Stimulated activated CD8-positive, alpha-beta memory T cell treated with anti-CD3 and anti-CD28 coated beads, Interleukin-12 subunit alpha, Interleukin-12 subunit beta, amount 100 ng/mL, for 4 hours (primary cell): ENCODE measurements around the gene MAB21L4.

Experiments used
- DNase-seq: peaks from one replicate; pipeline ENCODE4 v3.0.0-alpha.2; 2020; ENCODE audit warnings: low read depth

The MAB21L4 gene

DNA sequence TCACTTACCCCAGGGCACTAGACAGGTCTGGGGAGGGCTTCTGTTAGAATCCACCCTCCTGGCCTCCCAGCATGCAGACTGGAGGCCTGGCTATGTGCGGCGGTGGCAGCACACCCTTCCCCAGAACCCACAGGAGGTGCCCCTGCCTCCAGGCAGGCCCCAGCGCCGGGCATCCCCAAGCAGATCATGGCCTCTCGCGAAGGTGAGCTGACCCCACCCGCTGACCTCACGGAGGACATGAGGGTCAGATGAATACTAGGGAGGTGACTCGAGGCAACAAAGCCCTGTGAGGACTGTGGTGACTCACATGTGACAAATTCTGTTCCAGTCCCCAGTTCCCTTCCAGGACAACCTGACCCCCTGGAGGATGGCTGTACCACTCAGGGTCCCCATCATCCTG is 1.9 kb downstream of the MAB21L4 start:
- DNase-seq, result no peak

DNA sequence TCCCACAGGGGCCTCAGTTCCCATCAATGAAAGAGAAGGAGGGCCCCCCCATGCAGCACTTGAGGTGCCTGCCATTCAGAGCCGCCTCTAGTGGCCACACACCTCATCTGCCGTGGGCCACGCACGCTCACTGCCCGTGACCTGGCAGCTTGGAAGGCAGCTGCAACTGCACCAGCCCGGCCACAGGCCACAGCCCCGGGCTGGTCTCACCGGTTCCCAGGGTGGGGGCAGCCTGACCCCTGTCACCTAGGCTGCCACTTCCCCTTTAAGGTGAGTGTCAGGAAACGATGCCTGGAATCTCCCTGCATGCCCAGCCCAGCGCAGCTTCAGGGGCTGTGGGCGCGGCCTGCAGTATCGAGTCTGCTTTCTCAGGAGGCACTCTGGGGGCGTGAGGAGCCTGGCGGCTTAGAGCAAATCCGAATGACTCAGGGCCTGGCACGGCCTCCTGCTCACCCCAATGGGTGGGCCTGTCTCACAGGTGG is 2.6 kb downstream of the MAB21L4 start:
- DNase-seq, result no peak

DNA sequence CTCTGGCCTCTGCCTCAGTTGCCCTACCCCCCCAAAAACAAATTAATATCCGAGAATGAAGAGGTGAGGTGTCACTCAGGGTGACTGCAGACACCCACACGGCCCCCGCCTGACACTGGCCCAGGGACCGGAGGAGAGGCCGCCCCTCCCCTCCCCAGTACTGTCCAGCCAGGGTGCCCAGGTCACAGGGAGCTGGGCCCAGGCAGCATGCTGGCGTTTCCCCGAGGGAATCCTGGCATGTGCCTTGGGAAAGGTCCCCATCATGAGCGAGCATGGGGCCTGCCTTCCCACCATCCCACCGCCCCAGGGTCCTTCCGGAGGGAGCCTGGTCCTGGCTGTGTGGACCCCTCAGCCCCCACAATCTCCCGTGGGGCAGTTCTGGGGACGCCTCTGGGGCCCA is 3.0 kb downstream of the MAB21L4 start:
- no peak for DNase-seq

DNA sequence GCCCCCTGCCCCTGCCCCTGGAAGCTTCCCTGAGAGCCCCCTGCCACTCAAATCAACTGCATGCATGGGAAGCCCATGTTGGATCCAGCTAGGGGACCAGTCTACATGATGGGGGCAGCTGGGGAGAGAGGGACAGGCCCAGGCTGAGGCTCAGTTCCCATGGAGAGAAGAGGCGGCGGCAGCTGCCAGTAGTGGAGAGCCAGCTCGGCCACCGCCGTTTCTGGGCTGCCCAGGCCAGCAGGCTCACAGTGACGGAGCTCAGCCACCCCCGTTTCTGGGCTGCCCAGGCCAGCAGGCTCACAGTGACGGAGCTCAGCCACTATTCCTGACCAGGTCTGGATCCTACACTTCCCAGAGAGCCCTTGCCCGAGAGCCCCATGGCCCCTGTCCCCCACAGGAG is 3.6 kb downstream of the MAB21L4 start:
- DNase-seq, result no peak

DNA sequence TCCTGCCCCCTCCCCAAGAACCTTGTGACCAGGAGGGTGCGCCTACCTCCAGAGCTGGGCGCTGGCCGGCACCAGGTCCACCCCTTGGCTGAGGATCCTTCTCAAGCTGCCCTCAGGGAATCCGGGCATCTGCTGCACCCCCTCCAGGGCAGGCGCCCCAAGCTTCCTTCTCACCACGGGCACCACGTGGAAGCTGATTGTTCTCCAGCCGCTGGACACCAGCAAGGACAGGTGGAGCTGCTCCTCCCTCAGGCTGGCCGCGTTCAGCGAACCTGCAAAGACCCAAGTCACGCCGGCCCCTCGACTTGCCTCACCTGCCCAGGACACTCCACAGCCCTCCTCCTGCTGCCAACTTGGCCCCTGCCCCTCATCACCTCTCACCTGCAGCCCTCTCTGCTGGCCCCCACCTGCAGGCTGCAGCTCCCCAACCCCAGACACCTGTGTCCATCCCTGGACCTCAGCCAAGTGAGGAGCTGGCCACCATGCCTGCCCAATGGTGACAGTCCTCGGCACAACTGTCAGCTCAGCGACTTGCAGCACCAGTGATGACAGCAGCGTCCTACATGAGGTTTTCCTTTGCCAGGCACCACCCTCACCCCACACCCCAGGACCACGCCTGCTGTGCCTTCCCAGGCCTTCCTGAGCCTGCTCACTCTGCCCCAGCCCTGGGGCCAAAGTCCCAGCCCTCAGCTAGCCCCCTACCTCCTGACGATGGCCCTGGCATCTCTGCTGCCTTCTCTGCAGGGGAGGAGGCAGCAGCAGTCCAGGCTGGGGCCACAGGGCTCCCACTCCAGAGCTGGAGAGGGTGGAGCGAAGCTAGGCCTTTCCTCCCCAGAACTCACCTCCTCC is 4.2 kb downstream of the MAB21L4 start:
- DNase-seq, result no peak

DNA sequence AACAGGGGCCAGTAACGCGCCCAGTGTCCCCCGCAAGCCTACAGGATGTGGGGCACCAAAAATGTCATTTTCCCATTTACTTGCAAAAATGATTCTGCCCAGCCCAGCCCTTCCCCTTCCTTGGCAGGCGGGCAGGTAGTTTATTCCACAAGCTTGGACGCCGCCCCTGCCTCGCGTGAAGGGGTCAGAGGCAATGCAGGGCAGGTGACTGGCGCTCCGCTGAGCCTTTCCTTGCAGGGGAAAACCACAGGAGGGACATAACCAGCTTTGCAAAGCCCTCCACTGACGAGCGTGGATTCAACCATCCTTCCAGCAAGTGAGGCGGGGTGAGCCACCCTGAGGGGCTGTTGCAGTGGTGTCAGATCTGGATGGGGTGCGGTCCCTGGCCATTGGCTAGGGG is 5.3 kb downstream of the MAB21L4 start:
- DNase-seq, result no peak

DNA sequence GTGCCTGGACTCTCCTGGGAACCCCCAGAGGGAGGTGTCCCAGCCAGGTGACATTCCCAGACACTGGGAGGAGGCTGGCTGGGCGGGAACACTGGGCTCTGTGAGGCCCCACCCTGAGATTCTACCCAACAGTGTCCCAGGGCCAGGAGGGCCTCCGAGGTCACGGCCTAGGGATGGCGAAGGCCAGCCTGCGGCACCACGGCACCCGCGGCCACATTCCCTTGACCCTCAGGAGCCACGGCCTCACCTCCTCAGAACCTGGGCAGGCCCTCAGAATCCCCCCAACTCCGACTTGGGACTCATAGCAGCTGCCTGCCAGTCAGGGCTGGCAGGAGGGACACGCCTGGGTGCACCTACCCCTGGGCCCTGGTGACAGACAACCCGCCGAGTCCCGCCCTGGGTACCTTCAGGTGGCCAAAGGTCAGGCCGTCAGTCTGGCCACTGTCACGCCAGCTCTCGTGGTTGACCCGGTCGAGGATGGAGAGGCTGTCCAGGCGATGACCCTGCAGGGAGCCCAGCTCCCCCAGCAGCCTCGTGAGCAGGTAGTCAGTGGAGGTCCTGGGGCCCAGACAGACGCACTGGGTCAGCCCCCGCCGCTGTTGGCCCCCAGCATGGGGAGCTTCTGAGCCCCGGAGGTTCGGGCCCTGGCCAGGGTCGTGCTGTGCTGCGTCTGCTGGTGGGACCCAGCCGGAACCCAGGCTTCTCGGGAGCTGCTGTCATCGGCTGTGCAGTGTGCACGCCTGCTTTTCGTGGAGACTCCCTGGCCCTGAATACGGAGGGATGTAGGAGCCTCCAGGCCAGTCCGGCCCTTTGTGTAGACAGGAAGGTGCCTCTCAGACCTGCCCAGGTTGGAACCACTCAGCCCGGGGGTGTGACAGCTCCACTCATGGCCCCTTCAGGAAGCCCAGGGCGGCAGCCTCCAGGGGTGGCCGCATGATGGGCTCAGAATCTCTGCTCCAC is 6.1 kb downstream of the MAB21L4 start:
- DNase-seq, result no peak

DNA sequence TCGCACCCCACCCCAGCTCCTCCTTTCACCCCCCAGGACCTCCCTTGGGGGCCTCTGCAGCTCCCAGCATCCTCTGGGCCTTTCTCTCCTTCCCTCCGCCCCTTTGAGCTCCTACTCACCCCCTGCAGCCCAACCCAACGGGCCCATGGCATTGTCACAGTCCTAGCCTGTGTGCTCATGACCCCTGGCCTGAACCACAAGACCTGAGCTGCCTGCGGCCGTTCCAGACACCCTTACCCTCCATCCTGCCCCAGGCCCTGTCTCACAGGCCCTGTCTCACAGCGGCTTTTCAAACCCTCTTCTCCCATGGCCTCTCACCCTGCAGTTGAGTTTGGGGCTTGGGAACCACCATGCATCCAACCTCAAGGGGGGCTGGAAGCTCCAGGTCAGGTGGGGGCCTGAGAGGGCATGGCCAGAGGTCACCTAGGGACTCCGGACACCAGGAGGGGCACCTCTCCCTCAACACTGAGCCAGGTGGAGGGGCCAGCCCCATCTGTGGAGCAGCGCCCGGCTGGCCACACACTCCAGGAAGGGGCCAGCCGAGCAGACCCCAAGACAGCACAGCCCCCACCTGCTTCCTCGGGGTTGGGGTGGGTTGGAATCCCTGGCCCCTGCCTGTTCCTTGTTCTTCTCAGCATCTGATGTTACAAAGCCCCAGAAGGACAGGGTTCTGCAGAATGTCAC is 6.9 kb downstream of the MAB21L4 start:
- DNase-seq, result no peak

DNA sequence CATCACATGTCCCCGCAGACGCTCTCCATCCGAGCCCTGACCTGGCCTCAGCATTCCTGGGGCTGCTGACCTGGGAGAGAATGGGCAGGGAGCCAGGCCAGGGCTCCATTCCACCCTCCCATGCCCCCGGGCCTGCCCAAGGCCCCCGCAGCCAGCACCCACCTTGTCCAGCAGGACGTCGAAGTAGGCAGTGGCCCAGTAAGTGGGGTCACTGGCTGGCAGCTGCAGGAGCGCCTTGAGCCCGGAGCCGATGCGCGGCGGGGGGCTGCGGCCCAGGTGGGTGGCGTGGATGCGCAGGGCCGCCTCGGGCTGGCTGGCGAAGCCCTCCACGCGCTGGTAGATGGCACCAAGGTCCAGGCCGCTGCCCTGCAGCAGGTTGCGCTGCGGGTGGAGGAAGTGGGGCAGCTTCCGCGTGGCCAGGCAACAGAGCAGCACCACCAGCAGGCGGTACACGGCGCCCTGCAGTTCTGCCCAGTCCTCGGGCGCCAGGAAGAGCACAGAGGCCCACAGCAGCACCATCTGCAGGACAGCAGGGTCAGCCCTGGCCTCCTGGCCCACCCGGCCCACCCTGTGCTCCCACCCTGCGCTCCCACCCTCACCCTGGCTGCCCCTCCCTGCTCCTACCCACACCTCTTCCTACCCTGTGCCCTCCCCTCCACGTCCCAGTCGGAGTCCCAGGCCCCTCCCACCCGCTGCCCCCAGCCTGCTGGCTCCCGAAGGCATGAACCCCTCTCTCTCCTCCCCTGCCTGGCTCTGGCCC is 7.6 kb downstream of the MAB21L4 start:
- no peak for DNase-seq

DNA sequence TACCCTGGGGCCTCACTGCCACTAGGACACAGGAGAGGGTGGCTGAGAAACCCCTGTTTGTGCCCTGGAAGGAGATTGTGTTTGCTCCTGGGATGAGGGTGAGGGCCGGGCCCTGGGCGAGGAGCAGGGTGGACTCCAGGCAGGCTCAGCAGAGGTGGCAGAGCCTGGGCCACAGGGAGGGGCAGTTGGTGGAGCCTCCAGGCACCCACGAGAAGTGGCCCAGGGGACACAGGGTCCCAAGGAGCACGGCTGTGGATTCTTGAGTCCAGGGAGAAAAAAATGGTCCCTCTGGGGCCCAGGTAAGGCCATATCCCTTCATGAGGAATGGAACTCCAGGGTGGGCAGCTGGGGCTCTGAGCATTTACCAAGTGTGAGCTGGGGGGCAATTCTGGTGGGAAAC is 8.3 kb downstream of the MAB21L4 start:
- no peak for DNase-seq

DNA sequence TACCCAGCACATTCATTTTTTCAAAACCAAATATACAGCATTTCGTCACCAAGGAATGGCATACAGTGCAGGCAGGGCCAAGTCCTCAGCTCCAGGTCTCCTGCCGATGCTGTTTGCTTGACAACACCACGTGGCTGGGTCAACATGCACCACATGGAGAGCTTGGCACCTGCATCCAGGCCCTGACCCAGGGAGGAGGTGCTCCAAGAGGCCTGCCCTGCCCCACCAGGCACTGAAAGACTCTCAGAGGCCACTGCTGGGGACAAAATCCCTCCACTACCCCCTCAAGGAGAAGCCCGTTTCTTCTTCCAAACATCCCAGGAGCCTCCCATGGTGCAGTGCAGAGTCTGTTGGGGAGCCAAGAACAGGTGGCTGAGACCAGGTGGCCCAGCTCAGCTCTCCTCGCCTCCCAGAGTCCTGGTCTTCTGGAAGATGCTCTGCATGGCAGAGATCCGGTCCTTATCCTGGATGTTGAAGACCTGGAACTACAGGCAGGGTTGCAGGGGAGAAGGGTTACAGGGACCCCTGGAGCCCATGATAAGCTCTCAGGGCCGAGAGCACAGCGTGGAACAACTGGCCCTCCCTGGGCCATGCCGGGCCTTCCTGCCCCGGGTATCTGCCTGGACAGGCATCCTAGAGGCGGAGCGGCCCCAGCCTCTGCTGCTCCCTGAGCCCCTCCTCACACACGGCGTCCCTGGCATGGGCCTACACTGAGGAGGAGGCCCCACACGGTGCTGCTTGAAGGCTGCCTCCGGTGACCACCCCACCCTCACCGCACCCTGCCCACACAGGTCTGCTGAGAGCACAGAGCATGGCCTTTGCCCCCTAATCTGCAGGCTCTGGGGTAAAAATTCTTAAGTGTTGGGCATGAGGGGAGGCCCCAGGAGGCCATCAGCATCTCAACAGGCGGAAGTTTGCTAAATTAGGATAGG is 9.0 kb downstream of the MAB21L4 start:
- no peak for DNase-seq

DNA sequence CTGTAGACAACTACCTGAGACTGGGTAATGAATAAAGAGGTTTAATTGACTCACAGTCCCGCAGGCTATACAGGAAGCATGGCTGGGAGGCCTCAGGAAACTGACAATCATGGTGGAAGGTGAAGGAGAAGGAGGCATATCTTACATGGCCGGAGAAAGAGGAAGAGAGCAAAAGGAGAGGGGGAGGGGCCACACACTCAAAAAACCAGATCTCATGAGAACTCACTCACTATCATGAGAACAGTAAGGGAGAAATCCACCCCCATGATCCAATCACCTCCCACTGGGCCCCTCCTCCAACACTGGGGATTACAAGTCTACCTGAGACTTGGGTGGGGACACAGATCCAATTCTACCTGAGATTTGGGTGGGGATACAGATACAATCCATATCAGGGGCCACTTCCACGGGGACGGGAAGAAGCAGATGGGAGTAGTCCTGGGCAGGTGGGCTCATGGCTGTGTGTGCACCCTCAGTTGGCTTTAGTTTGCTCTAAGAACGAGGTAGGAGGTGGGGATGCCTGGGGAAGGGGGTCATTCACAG is 9.9 kb downstream of the MAB21L4 start:
- DNase-seq, result no peak

DNA sequence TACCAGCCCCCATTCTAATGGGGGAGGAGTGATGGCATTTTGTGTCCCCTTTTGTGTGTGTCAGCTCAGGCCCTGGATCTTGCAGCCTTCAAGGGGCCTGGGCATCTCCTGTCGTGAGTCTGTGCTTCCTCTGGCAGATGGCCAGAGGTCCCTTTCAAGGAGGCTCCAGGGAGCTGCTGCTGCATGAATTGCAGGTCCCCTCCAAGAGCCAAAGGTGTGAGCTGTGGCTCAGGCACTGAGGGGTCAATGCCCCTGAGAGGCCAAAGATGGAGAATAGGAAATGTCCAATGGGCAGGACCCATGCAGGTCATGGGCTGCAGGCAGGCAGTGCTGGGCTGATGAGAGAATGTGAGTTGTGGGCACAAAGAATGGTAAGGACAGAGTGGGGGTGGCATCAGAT is 10.4 kb downstream of the MAB21L4 start:
- no peak for DNase-seq

DNA sequence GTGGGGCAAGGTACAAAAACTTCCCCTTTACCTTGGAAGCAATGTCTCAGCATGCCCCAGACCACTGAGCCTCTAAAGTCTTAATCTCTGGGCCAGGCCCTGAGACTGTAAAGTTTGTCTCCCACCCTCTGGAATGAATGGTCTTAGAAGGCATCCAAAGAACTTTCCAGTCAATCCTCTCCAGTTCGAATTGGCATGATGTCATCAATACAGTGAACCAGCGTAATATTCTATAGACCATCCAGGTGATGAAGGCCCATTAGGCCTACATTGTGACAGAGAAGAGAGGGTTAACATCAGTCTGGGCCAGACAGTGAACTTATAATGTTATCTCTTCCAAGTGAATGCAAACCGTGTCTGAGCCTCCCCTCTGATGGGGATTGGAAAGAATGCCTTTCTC is 11.2 kb downstream of the MAB21L4 start:
- no peak for DNase-seq

DNA sequence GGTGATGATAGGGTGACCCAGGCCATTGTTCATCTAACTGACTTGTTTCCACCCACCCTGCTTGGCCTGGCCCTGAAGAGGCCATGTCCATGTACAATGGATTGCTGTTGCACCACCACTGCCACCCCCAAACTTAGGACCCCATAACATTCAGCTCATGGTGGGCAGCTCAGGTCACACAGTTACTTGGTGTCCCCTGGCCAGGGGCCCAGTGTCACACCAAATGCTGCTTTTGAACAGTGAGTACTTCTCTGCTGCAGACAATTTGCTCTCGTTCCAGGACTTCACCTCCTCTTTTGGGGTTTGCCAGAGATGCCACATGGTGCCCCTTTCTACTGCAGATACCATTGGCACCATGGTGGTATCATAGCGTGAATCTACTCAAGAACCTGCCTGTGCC is 11.7 kb downstream of the MAB21L4 start:
- DNase-seq, result no peak

DNA sequence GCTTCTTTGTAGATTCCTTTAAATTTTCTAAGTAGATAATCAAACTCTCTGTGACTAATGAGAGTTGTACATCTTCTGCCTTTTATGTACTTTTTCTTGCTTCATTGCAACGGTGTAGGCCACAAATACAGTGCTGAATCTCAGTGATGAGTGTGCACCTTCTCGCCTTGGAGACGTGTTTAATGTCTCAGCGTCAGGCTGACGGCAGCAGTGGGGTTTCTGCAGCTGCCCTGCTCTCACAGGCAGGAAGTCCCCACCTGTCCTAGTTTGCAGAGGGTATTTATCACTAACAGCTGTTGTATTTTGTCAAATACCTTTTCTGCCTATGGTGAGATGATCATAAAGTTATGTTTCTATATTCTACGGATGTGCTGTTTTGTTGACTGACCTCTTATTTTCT is 14.0 kb downstream of the MAB21L4 start:
- DNase-seq, result no peak

DNA sequence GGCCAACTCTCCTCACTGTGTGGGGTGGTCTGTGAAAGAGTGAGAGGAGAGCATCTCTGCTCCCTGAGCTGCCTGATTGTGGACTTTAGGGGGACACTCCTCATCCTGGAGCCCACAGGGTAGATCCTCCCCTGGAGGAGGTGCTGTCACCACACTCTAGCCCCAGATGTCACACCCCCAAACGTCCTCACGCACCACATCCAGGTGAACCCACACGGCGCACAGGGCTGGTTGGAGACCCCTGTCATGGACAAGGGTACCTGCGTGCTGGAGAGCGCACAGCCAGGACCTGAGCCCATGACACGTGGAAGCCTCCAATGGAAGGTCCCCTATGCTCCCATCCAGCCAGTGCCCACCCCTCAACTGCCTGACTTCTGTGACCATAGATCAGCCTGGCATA is 16.9 kb downstream of the MAB21L4 start:
- DNase-seq, result no peak

DNA sequence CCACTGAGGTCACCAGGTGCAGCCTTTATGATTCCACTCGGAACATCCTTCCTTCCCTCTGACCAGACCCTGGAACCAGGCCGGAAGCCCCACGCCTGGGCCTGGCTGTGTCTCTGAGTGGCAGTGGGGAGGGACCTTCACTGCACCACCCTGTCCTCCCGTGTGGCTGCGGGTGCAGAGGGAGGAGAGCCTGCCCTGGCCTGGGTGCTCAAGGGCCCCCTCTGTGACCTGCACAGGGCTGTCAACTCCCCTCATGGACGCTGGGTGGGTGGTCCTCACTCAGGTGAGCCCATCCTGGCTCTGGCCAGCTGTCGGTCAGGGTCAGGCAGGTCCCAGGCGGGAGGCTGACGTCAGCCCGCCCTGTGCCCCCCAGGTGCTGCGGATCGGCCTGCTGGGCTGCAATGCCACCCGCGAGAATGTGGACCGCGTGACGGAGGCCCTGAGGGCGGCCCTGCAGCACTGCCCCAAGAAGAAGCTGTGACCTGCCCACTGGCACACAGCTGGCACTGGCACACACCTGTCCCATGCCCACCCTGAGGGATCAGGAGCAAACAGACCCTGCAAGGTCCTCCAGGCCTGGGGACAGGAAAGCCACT is 17.5 kb downstream of the MAB21L4 start:
- no peak for DNase-seq

DNA sequence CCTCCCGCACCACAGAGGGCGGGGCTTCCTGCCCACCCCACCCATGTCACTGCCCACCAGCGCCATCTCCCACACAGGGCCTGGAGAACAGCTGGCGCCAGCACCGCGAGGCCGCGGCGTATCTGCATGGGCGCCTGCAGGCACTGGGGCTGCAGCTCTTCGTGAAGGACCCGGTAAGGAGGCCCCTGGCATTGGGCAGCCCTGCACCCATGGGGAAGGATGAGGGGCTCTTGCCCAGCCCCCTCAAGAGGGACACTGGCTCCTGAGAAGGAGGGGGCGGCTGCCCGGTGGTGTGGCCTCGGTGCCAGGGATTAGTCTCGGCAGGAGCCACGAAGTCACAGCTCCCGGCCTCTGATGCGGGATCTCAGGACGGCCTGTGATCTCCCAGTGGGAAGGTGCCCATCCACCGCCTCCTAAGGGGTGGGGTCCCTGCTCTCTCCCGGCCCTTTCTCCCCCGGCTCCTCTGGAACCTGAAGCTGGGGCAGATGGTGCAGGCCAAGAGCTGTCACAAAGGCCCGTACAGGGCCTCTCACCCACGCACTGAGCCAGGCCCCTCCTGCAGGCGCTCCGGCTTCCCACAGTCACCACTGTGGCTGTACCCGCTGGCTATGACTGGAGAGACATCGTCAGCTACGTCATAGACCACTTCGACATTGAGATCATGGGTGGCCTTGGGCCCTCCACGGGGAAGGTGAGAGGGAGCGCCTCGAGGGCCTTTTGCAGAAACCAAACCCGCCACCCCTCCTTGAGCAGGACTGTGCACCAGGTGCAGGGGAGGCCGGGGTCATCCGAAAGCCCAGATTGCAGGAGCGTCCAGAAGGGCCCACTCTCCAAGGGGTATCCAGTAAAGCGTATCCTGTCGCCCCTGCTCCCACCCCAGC is 18.3 kb downstream of the MAB21L4 start:
- no peak for DNase-seq
